Activated CD4-positive, alpha-beta T cell treated with anti-CD3 and anti-CD28 coated beads, Interleukin-2, amount 50 U/mL, for 16 hours (primary cell): Measurements from ENCODE around the gene RAB26.

Source experiments
- DNase-seq: peaks from one replicate; pipeline ENCODE4 v3.0.0-alpha.2; 2020

The RAB26 gene

DNA sequence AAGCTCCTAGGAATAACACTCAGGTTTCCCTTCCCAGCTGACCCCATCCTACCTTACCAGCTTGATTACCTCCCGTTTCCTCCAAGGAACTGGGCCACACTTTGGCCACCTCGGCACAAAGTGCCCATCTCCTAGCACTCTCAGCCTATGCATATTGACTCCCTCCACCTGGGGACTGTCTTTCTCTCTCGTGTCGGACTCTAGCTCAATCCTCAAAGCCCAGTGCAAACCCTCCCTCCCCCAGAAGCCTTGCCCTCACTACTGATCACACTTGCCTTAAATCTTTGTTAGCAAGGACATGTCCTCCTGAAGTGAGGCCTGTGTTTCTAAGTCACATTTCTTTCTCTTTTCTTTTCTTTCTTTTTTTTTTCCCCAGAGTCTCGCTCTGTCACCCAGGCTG lies 2.6 kb upstream of the RAB26 start:
- DNase-seq = no peak

DNA sequence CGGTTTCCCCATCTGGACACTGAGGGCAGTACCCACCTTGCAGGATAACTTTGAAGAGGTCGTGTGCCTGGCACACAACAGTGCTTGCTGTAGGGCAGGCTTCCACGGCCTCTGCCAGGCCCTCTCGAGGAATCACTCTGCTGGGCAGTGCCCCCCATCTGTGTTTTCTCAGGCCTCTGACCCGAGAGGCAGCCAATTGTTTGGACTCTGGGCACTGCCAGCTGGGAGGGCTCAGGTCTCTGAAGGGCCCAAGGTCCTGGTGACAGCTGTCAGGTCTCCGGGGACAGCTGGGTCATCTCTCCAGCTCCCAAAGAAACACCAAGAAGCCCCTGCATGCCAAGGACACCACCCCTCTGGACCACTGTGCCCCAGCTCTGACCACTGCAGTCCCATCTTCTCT lies 1.0 kb upstream of the RAB26 start:
- no peak for DNase-seq

DNA sequence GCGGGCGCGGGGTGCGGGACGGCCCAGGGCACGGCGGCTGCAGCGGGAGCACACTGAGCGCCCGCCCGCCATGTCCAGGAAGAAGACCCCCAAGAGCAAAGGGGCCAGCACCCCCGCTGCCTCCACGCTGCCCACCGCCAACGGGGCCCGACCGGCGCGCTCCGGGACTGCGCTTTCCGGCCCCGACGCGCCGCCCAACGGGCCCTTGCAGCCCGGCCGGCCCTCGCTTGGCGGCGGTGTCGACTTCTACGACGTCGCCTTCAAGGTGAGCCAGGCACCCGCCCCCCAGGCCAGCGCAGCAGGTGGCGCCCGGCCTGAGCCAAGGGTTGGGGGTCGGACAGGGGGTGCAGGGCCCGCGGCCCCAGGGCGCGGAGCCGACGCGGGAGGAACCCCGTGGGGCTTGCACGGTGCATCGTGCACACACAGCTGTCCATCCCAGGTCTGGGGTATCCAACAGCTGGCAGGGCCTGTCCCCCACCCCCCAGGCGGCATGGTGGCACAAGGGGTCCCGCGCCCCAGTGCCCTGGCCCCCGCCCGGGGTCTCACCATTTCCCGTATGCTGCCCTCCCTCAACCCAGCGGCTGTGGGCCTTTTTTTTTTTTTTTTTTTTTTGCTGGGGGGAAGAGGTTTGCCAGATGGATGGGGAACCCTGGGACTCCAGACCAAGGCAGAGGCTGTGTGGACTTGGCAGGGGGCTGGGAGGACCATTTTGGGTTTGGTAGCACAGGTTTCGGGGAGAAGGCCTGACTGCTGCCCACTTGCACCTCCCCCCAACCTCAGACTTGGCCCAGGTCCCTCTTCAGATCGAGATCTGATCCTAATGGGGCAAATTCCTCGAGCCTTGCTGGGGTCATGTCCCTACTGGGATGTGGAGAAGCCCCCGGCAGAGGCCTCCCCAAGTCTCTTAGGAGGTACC lies 547 bp downstream of the RAB26 start:
- DNase-seq = peak; percentile 41

DNA sequence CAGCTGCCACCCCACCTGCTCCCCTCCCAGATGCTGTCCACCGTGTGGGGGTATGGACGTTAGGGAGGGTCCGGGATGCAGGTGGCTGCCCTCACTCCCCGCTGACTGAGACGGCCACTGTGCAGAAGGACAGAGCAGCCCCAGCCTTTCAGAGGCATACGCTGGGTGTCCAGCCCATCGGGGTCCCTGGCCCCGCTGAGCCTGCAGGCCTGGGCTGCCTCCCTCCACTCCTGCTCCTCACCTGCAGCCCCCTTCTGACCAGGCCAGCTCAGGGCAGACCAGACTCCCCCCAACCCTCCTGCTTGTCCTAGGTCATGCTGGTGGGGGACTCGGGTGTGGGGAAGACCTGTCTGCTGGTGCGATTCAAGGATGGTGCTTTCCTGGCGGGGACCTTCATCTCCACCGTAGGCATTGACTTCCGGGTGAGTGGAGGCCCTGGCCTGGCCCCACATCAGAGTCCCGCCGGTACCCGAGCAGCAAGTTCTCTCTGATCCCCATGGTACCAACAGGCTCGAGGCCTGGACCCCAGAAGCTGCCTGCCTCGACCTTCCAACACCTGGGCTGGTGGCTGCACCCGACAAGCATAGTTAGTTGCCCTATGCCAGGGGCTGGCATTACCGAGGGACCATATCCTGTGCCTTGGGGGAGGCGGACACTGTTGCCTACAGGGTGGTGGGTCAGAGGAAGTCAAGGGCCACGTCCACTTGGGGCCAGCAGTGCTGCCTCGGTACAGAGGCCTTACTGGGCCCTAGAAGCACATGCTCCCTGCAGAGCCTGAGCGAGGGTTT lies 1.4 kb downstream of the RAB26 start:
- DNase-seq = peak; percentile 54

DNA sequence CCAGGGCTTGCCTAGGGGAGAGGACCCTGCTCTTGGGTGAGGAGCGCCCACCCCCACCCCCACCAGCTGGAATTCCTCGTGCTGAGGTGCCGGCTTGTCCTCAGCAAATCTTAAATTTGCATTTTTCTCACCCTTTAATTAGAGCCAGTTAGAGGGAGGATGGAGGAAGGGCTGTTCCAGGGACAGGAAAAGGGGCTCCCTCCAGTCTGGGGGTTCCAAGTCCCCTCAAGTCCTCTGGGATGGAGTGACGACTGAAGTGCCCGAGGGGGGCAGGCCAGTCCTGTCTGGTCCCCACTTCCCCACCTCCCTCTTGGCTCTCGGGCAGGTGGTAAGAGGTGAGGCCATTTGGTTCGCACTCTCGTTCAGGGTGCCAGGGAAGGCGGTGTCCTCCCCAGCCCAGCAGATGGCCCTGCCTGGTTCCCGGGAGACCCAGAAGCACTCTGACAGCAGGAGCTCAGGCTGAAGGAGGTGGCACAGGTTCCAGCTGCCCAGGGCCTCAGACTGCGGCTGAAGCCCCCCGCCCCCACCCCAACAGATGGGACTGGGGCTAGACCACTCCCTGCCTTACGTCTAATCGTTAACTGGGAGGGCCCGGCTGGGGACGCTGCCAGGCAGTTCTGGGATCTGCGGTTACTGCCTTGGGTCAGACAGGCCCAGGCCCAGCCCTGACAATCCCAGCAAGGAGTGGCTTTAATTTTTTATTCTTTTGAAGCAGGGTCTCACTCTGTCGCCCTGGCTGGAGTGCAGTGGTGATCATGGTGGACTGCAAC lies 2.2 kb downstream of the RAB26 start:
- DNase-seq = peak; percentile 67

DNA sequence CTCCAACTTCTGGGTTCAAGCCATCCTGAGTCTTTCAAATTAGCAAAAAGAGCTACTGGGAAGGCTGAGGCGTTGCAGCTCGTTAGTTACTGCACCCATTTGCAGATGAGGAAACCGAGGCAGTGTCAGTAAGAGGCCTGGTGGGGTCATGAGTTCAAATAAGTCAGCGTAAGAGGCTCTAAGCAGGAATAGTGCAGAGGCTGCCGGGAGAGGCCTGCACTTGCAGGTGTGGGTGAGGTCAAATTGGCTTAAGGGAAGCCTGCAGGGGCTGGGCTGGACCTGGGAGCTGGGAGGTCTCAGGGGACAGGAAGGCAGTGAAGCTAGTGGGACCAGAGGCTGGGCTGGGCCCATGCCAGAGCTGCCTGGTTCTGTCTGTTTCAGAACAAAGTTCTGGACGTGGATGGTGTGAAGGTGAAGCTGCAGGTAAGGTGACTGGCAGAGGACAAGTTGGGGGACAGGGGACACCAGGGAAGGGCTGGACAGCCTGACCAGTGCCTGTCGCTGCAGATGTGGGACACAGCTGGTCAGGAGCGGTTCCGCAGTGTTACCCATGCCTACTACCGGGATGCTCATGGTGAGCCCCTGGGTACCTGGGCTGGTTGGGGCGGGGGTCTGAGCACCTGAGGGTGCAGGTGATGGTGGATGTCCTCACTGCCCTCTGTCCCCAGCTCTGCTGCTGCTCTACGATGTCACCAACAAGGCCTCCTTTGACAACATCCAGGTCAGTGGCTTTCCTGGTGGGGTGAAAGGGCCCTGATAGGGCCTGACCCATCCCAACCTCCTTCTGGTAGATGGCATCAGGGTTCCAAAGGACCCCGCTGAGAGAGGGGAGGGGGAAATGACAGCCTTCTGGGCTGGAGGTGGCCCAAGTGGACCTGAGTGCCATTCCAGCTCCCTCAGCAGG lies 3.0 kb downstream of the RAB26 start:
- DNase-seq = peak; percentile 46

DNA sequence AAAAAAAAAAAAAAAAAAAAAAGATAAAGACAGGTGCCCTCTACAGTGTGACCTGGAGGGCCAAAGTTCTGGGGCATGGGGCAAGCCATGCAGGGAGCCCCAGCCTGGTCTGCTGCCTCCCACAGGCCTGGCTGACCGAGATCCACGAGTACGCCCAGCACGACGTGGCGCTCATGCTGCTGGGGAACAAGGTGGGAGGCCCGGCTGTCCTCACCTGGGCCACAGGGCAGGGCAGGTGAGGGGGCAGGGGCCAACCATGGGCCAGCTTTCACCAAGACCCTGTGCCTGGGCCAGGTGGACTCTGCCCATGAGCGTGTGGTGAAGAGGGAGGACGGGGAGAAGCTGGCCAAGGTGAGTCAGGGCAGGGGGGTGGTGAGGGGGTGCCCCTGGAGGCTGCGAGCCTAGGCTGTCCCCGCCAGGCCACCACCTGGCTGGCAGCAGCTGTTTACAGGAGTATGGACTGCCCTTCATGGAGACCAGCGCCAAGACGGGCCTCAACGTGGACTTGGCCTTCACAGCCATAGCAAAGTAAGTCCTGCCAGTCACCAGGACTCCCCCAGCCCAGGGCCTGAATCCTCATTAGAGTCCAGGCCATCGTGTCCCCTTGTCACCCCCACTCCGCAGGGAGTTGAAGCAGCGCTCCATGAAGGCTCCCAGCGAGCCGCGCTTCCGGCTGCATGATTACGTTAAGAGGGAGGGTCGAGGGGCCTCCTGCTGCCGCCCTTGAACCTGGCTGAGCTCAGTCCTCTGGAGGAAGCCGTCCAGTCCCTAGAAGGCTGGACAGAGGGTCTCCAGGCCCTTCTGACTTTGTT lies 4.5 kb downstream of the RAB26 start:
- peak; percentile 51 for DNase-seq

DNA sequence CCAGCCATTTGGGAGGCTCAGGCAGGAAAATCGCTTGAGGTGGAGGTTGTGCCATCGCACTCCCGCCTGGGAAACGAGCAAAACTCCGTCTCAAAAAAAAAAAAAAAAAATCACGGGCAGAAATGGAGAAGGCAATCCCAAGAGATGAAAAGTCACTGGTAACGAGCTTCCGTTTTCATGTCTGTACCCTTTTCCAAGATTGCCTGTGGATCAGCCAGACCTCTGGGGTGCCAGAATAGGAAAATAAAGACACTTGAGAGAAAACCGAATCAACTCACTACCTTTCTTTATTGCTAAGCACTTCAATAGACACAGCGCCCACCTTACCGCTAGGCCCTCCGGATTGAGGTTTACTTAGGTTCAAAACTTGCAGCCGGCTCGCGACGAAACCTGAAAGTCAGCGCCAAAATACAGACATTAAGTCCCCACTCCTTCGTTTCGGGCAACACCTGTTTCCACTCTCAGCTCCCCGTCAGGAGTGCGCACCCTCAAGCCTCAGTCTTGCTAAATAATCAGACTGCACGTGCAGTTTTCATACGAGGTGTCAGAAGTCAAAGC lies 6.2 kb downstream of the RAB26 start:
- no peak for DNase-seq

DNA sequence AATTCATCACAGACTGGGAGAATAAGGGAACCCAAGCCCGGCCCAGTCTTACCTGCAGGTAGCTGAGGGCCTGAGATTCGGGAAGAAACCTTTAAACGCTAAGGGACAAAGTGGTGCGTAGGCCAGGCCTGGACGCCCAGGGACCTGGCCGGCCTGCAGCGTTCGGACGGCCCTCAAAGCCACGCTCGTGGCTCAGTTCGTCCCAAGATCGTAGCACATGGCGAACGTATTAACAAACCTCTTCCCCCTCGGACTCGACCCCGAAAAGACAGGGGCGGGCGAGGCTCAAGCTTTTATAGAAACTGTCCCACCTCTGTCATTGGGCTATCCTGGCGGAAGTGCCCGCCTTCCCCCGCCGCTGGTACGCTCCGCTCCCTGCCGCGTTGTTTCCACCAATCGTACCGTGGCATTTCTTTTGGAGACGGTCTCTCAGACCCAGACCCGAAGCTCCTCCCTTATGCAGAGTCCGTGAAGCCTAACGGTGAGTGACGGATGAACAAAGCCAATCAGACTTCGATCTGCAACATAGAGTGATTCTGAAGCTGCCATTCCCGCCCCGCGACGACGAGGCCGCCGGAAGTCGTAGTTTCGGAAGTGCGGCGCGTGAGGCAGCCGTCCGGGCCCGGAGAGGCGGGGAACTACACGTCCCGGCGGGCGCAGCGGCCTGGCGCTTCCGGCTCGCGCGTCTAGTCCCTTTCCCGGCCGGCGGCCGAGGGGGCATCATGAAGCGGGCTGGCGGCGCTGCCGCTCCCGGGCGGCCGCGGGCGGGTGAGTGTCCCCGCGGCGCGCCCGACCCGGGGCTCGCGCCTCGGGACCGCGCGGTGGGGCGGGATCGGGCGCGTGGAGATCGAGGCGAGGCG lies 6.9 kb downstream of the RAB26 start, which contains the start of gene TRAF7:
TRAF7 (plus strand) TSS at position 692 of the 860 bp plus-strand sequence. CDS start 8,139 bp downstream, outside the sequence.
- peak; percentile 100 for DNase-seq

DNA sequence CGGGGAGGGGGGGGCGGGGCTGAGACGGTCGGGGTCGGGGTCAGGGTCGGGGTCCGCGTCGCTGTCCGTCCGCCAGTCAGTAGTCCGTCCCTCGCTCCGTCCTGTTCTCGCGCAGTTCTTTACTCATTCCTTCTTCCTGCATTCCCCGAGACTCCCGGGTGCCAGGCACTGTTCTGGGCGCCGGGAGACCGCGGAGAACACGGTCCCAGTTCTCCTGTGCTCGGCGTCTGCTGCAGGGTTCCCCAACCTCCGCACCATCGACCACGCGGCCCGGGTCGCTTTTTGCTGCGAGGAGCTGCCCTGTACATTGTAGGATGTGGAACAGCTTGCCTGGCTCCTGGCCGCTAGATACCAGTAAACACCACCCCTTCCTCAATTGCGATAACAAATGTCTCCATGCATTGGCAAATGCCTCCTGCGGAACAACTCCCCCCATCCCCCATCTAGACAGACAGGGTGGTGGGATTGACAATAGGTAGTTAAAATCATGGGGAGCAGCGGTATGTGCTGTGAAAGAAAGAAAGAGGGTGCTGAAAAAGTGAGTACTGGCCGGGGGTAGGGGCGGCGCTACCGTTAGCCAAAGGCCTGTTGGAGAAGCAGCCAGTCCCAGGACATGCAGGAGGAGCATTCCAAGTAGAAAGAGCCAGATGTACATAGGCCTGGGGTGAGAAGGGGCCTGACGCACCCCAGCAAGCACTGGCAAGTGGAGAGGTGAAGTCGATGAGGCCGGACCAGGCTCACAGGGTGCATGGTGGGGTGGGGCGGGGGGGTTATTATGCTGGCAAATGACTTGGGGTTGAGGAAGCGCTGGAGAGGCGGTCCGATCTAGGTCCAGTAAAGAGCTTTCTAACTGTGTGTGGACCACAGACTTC lies 7.8 kb downstream of the RAB26 start:
- DNase-seq = peak; percentile 13

DNA sequence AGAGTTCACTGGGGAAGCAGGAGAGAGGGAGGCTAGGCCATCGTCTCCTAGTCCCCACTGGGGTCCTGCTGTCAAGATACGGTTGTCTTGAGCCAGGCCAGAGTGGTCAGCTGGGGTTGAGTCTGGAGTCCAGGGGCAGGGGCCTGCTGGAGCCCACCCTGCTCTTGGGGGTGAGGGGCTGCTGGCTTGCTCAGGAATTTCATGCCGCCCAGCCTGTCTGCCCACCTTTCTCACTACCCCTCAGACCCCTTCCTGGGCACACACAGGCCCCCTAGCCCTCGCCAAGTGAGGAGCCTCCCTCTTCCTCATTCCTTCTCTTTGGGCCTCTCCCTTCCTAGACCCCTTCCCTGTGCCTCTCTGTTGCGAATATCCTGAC lies 8.4 kb downstream of the RAB26 start:
- DNase-seq = no peak

DNA sequence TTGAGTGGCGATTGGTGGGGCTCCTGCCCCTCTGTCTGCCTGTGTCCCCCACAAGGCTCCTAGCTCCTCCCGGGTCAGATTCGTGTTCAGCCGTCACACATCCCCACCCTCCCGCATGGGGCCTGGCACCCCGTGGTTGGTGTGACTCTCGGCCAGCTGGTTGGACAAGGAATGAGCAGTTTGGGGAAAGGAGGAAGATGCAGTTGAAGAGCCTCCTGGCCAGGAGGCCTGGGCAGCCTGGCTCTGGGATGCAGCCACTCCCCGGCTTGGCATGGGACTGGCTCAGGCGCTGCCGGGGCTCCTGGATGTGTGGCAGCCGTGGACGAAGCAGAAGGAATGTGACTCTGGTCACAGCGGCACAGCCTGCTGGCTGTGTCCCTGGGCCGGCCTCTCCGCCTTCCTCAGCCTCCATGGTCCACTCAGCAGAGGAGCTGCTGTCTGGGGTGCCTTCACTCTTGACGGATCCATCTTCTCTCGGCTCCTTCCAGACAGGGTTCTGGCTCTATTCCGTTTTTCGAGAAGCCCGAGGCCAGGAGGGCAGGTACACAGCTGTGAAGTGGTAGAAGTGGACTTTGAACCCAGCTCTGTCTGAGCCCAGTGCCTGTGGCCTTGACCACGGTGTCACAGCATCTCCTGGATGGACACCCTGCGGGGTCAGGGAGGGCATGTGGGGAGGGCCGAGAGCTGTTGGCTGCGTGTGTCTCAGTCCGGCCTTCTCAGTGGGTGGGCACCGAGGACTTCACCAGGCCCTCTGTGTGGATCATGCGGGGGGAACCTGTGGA lies 9.2 kb downstream of the RAB26 start:
- DNase-seq = no peak

DNA sequence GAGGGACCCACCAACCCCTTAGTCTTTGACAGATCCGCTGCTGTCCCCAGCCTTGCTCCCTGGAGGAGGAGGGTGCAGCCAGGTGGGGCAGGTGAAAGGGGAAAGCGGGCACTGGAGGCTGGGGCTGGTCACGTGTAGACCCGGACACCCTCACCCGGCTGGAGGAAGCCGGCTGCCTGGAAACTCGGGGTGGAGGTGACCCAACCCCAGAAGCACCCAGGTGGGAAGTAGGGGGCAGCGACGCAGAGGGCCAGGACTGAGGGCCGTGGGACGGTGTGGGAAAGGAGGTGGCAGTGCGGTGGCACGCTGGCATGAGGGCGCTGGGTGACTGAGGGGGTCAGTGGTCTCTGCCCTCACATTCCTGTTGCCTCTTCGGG lies 9.8 kb downstream of the RAB26 start:
- no peak for DNase-seq

DNA sequence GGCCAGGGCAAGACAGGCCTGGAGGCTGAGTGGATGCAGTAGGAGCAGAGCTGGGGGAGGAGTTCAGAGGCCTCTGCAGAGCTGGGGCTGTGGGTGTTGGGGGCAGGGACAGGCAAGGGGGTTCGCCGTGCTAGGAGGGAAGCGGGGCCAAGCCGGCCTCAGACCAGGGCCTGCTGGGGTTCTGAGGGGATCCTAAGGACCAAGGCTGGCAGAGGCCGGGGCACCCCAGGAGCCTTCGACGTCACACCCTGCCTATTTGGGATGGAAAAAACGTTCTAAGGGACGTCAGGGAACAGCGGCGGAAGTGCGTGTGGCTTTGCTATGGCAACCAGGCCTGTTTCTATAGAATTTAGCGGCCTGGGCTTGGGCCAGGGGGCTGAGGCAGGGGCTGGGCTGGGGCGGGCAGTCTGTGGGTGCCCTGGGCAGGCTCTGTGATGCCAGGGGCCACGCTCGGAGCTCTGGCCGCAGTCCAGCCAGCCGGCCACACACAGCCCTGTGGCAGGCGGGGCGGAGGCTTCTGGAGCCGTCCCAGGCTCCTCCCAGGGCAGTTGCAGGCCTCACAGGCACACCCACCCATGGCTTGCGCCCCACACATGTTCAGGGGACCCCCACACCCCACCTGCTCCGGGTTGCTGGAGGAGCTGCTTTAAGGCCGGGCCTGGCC lies 10.9 kb downstream of the RAB26 start:
- no peak for DNase-seq

DNA sequence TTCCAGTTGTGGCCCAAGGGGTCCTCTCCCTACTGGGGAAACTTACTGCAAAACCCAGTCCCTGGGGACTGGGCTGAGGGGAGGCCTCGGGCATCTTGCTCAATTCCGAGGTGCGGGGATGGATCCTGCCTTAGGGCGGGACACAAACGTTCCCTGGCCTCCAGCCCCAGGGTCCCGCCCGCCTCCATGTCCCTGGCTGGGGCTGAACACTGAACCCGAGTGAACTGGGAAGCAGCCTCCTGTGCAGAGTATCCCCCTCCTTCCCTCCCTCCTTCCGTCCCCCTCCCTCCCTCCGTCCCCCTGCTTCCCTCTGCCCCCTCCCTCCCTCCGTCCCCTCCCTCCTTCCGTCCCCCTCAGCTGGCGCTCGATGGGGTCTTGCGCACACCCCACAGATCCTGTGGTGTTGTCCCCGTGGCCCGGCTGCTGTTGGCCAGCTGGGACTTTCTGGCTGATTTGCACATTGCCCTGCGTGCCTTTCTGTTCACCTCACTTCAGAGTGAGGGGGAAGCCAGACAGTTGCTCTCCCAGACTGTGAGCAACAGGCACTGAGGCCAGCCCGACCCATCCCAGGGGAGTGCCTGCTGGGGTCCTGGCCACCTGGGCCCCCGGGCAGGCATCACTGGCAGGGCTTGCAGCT lies 12.6 kb downstream of the RAB26 start:
- no peak for DNase-seq

DNA sequence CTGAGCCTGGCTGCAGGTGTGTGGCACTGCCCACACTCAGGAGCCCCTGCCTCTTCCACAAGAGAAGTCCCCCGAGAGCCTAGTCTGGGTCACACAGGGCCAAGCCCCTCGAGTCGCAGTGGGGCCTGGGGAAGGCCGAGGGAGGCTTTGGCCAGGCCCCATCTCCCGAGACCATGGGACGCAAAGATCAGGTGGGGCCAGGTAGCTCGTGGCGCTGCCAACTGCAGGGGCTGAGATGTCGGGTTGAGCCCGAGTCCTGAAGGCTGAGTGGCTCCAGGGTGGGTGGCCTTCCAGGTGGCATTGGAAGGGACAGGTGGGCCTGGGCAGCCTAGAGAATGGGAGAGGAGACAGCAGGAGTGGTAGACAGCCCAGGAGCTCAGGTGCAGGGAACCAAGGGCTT lies 13.5 kb downstream of the RAB26 start:
- DNase-seq = no peak

DNA sequence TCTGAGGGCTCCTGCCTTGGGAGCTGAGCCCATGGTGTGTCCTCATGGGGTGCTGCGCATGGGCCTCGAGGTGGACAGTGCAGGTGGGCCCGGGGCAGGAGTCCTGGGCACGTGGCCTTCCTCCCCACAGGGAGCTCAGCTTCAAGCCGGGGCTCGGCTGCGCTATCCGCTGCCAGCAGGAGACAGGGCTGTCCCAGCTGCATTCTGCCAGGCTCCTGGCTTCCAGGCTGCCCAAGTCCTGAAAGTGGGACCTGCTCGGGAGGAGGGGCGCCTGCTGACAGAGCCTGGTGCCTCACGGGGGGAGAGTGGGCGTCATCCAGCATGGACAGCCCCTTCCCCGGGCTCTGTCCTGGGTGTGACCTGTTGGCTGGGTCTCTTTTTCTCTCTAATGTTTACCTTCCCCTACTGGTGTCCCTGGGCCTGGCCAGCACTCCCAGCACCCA lies 14.3 kb downstream of the RAB26 start:
- DNase-seq = no peak
